Activated effector memory CD4-positive, alpha-beta T cell treated with anti-CD3 and anti-CD28 coated beads, Interleukin-2, amount 50 U/mL, for 16 hours (primary cell): ENCODE measurements around the gene NNMT.
"Not testable (repeated sequence)": the region's sequence is repeated elsewhere in the genome, so short reads cannot be mapped to it uniquely, and the experiment has no call there.

Source experiments
- DNase-seq: peaks from one replicate; pipeline ENCODE4 v3.0.0-alpha.2; 2020

NNMT gene

DNA sequence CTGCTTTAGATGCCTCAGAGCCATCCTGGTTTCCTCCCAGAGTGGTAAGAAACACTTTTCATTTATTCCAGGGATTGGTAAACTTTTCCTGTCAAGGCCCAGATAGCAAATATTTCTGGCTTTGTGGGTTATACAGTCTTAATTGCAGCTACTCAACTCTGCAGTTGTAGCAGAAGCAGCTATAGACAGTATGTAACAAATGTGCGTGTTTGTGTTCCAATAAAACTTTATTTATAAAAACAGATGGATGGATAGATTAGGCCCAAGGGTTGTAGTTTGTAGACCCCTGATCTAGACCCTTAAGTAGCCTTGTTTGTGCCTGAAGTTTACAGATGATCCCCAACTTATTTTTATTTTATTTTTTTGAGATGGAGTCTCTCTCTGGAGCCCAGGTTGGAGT lies 17.9 kb downstream of the NNMT start:
- DNase-seq: no peak

DNA sequence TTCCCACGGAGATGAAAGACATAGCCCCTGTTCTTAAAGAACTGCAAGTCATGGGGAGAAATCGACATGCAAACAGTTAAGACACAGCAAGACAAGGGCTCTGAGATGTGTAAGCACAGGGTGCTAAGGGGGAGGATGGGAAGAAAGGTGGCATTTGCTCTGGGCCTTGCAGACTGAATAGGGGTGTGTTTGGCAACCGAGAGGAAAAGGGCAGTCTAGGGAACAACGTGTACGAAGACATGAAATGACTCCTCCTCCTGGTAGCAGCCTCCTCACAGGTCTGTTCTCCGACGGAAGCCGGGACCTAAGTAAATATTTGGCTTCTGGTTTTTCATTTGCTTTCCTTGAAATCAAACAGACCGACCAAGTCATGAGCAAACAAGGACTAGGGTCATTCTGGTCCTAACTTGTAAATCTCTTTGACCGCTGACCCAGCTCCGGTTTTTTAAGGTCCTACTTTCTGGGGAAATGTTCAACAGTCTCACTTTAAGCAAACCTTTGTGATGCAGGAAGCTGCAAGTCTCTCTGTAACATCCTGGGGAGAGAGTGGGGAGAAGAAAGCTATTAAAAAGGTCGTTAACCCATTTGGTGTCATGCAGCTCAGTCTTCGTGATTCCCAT lies 19.7 kb downstream of the NNMT start:
- DNase-seq: no peak

DNA sequence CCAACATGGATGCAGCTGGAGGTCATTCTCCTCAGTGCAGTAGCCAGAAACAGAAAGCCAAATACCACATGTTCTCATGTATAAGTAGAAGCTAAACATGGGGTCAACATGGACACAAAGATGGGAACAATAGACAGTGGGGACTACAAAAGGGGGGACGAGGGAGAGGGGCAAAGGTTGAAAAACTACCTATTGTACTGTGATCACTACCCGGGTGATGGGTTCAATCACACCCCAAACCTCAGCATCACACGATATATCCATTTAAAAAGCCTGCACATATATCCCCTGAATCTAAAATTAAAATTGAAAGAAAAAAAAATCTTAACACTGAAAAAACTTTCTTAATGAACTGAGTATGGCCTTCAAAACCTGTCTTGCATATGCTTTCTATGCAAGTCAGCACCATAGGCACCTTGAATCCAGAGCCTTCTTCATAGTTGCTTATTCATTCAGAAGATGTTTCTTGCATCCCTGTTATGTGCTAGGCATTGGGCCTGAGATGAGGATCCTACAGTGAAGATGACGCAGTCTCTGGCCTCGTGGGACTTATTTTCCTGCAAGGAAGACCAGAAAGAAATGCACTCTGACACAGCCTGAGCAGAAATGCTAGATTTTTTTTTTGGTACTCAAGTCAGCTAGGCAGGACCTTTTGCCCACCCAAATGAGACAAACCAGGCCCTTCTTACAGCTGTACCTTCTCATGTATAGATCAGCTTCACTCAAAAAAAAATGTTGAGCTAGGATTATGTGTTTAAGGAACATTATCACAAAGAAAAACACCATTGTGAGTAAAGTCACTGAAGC lies 21.0 kb downstream of the NNMT start:
- DNase-seq: no peak

DNA sequence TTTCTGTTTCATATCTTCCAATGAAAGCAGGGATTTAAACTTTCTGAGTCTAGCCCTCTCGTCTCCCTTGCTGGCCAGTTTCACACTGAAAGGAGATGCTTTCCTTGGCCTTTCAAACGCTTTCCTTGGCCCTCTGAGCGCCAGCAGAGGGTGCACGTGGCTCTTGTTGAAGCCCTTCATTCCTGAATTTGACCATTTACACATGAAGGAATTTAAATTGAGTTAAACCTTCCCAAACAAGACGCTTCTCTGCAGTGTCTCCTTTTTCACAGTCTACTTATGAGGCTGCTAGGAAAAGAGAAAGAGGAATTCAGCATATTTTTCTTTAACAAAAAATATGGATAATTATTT lies 21.6 kb downstream of the NNMT start:
- DNase-seq: no peak

DNA sequence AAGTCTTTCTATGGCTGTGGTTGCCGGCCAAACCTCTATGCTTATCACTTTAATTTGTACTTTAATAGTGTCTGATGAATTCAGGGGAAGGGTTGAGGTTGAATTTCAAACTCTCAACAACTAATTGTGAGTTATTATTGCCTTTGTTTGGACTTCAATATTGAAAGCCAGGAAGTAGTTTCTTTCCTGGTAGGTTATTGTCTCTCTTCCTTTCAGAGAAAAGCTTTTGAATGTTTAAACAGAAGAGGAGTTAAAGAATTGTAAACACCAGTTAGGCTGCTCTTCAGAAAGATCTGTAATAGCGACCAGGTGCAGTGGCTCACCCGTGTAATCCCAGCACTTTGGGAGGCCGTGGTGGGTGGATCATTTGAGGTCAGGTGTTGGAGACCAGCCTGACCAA lies 22.2 kb downstream of the NNMT start:
- no peak for DNase-seq

DNA sequence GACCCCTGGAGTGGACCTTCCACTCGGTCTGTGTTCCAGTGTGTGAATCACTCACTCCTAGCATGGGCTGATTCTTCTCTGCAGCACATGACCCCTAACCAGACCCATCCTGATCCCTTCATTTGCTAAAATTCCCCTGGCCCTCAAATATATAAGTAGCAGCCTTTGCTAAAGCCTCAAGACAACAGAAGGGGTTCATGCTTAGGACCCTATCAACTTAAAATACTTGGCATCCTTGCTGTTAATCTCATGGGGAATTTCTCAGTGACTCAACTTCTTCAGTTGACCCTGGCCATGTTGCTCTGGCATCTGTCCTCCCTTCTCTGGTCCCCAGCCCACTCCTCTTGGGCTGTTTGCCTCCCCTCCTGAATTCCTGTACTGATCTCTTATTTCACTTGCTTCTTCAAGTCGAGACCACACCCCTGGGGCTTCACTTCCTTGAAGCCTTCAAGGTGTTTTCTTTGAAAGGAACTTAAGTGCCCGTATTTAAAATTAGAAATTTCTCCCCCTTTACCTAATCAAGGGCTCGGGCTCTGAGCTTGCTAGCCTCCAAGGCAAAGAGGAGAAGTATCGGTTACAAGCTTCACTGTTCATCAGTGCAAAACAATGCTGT lies 23.6 kb downstream of the NNMT start:
- no peak for DNase-seq

DNA sequence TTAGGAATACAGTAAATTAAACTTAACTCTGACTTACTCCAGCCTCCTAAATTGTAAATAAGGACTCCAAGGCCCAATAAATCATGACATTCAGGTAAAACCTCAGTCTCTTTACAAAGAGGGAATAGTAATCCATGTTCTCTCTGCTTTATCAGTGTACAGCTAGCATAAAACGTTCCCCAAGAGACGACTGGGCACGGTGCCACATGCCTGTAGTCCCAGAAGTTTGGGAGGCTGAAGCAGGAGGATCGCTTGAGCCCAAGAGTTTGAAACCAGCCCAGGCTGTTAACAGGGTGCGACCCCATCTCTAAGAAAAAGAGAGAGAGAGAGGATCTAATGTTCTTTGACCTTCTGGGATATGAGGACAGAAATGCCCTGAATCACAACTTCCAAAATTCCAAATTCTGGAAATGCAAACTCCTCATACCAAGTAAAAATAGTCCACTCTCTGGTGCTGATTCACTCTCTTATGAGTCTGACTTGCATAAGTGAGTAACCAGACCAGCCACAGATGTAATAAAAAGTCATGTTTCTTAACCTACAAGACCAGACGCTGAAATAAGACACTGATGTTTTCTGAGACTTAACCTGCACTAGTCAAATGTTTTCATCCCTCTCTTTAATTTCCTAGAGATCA lies 25.5 kb downstream of the NNMT start:
- DNase-seq: no peak

DNA sequence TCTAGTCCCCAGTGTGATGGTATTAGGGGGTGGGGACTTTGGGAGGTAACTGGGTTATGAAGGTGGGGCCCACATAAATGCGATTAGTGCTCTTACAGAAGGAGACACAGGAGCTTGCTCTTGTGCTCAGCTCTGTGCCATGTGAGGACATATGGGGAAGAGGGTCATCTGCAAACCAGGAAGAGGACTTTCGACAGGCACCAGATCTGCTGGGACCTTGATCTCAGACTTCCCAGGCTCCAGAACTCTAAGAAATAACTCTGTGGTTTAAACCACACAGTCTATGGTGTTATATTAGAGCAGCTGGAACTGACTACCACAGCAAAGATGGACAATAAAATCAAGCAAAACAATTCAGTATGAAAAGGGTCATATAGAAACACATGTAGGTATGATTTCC lies 26.7 kb downstream of the NNMT start:
- DNase-seq: no peak

DNA sequence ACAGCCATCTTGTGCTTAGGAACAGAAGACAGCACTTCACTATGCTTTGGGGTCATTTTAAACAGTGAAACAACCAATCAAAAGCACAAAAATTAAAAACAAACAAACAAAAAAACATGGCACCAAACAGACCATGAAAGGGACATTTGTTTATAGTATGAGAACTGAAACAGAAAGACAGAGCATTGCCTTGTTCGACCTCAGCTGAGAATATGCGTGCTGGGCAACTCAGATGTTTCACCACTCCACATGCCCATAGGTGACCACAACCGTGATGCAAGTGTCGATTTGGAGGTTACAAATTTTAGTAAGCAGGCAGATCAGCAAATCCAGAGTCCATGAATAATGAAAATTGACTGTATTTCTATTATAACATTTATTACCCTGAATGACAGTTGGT lies 30.0 kb downstream of the NNMT start:
- no peak for DNase-seq

DNA sequence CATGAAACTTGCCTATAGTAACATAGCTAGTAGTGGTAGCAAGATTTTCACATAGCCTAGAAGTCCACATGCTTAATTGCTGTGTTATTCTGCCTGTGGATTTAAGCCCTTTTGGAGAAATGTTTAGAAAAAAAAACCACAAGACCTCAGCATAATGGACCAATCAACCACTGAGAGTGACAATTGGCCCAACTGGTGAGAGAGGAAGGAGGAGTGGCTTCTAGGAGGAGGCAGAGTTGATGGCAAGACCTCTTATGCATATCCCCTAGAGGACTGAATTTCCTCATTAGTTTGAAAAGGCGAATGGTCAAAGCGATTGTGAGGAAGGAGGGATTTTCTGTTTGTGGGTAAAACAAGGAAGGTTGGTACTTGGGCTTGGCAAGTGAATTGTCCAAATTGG lies 30.6 kb downstream of the NNMT start:
- DNase-seq: no peak

DNA sequence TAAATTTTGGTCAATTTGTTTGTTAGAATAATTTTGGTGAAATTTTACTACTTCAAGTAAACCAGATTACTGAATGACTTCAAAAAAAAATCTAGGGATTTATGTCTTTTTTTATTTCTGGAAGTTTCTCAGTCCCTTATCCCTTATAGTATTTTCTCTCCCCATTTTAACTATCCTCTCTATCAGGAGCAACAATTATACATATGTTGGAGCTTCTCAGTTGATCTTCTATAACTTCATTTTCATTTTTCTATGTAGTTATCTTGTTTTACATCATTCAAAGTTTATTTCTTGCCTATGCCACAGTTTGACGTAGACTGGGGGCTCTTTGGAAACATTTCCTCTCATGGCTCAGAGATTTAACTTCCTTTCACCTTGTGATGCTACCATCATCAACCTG lies 34.2 kb downstream of the NNMT start:
- DNase-seq: no peak

DNA sequence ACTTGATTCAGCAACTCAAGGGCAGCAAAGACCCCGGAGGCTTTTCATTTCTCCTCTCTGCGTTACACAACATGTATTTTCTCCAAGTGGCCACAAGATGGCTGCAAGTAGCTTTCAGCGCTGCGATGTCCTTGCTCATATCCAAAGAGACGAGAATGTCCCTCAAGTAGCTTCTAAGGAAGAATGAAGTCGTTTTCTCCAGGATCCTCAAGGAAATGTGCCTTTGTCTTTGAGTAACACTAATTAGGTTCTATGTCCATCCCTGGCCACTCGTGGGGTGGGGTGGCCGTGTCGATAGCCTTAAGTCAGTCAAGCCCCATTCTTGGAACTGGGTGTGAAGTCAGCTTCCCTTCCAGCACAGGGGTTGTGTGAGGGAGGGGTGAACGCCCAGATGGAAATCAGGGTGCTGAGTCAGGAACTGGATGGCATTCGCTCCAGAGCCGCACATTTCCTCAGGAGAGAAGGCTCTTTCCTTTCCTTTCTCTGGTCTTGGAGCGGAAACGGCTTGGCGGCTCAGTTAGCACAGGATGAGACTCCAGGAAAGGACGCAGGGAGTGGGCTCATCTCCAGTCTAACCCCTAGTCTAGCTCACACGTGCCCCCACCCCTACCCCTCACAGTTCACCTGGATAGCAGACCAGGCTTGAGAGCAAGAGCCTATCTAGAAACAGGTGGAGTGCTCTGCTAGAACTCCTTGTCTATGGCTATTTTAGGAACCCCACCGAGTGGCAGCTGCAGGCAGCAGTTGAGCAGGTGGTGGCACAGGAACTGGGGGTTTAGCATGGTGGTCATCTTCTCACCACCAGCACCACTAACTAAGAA lies 44.3 kb downstream of the NNMT start:
- DNase-seq: peak; percentile 67

DNA sequence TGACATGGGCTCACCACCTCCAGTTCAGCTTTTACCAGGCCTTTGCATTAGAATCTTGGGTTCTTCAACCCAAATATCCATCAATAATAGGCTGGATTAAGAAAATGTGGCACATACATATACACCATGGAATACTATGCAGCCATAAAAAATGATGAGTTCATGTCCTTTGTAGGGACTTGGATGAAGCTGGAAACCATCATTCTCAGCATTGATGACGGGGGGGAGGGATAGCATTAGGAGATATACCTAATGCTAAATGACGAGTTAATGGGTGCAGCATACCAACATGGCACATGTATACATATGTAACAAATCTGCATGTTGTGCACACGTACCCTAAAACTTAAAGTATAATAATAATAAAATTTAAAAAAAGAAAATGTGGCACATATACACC lies 45.5 kb downstream of the NNMT start:
- DNase-seq: not testable (repeated sequence)

DNA sequence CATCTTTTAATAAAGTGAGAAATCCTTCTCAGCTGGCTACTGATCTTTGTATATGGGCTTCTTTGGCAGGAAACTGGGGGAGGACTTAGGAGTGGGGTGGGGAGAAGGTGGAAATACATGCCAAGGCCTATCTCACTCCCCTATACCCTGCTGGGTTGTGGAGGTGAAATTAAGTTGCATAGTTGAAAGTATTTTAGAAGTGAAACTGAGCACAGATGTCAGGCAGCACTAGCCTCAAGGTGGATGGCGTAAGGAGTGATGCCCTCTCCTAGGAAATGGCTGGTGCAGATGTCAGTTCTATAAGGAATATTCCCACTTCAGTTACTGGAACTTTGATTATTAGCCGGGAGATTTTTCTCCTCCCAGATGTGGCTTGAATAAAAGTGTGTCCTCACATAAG lies 46.3 kb downstream of the NNMT start:
- DNase-seq: no peak

DNA sequence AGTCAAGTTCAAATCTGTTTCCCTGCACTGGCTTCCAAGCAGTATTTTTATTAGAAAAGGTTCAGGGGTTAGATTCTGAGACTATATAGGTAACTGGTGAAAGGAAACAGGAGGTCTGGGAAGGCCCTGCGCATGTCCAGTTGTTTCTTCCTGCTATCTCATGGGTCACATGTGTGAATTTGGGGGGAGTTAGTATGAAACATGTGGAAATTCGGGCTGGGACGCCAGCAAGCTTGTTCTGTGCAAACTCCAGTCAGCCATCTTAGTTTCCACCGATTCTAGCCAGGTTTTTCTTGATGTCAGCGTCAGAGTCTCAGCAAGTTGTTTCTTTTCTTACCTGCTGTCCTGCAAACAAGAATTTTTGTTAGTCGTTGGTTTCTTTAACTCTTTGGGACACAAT lies 46.8 kb downstream of the NNMT start:
- no peak for DNase-seq

DNA sequence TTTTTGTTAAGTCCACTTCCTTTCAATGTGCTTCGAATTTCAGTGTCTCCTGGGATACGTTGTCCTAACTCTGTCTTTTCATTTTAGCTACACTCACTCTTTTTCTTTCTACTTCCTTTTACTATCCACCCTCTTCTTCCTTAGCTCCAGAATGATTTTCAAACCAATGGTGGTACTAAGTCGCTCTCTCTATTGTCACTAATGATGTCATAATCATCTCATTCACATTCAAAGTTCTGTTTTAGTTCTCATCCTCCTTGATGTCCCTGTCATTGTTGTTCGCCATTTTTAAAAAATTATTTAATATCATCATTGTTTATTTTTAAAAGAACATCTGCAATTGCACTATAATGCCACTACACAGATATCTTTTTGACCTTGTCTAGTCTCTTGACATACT lies 47.3 kb downstream of the NNMT start:
- no peak for DNase-seq

DNA sequence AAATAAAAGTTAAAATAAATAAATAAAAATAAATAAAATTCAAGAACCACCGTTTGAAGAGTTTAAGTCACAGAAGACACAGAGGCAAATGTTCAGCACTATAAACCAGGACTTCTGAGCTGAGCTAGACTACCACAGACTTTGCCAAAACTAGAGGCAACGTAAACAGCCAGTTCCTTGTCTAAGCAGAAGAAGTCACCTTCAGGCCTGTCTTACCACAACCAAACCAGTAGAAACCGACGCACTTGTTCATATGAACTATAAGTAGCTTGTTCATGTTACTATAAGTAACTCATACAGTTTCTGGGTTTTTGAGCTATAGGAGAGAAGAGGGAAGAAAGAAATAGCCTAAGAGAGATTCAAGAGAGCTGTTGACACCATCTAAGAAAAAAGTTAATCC lies 48.3 kb downstream of the NNMT start:
- DNase-seq: no peak

DNA sequence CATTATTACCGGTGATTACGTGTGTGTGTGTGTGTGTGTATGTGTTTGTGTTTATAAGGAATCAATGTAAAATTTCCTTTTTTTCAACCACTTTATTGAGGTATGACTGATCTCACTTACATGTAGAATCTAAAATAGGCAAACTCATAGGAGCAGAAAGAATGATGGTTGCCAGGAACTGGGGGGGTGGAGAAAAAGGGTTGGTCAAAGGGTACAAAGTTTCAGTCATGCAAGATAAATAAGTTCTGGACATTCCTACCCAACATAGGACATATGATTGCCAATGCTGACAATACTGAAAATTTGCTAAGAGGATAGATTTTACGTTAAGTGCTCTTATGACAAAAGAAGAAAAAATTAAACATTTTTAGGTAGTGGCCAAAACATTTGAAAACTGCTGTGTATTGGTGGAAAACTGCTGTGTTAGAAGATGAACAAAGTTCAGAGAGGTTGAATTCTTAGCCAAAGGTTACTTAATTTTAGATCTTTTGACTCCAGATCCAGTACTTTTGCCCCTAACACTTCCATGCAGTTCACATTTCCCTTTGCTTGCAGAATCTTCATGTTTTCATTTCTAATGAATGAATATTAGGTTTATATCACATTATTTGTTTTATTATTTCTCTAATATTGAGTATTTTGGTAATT lies 49.5 kb downstream of the NNMT start:
- DNase-seq: no peak

DNA sequence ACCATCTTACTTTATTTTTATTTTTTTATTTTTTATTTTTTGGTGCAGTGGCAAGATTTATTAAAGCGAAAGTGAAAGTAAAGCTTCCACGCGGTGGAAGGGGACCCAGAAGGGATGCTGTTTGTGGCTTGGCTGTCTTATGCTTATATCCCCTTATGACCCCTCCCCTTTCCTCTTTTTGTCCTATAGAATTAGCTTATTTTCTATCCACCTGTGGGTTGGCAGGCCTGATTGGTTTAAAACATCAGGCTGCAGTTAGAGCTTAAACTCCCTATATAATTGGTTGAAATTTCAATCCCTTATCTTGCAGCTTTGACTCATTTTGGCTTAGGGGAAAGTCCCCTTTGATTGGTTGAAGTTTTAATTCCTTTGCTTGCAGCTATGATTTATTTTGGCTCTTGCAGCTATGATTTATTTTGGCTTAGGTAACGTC lies 50.5 kb downstream of the NNMT start:
- DNase-seq: no peak

DNA sequence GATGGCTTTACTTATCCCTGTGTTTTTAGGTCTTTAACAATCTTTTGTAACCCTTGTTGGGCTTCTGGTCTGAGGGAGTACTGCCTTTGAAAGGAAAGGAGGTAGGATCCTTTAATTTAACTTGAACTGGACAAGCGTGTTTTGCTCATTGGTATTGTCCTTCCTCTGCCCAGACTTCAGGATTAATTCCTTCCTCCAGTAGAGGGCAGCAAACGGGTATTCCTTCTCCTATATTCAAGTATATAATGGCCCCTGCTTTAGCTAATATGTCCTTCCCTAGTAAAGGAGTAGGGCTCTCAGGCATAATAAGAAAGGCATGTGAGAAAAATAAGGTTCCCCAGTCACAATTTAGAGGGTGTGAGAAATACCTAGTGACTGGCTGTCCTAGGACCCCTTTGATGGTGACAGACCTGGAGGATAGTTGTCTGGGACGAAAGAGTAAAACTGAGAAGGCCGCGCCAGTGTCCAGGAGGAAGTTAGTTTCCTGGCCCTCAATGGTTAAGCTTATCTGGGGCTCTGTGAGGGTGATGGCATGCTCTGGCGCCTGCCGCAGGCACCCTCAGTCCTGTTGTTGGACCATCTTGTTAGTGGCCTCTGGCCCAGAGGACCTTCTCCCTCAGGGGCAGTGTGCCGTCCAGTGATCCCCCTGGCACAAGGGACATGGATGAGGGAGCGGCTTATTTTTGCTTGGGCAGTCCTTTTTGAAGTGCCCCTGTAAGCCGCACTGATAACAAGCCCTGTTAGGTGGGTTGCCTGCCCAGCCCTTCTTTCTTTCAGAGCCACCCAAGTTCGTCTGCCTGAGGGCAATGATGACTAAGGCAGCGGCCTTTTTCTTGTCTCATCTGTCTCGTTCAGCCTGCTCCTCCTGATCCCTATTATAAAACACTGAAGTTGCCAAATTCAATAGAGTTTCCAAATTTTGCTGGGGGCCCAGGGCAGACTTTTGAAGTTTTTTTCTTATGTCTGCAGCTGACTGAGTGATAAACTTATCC lies 52.3 kb downstream of the NNMT start:
- DNase-seq: no peak

DNA sequence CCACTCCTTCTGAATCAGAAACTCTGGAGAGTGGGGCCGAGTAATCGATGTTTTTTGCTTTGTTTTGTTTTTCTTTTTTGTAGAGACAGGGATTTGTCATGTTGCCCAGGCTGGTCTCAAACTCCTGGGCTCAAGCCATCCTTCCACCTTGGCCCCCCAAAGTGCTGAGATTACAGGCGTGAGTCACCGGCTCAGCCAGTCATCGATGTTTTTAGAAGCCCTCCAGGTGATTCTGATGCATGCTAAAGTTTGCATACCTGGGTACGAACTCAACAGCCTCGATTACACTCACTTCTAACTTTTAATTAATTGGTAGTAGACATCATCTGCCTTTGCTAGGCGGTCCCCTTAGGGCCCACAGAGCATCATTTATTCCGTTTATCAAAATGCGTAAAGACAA lies 53.8 kb downstream of the NNMT start:
- no peak for DNase-seq
